ENCODE measurements around the gene FKBP2.
"Not testable (repeated sequence)": the region's sequence is repeated elsewhere in the genome, so short reads cannot be mapped to it uniquely, and the experiment has no call there.

Gene FKBP2

GRCh38 chr11:64234647-64235379 is 6.1 kb upstream of the FKBP2 start:
- peak; percentile 87 for DNase-seq

DNA sequence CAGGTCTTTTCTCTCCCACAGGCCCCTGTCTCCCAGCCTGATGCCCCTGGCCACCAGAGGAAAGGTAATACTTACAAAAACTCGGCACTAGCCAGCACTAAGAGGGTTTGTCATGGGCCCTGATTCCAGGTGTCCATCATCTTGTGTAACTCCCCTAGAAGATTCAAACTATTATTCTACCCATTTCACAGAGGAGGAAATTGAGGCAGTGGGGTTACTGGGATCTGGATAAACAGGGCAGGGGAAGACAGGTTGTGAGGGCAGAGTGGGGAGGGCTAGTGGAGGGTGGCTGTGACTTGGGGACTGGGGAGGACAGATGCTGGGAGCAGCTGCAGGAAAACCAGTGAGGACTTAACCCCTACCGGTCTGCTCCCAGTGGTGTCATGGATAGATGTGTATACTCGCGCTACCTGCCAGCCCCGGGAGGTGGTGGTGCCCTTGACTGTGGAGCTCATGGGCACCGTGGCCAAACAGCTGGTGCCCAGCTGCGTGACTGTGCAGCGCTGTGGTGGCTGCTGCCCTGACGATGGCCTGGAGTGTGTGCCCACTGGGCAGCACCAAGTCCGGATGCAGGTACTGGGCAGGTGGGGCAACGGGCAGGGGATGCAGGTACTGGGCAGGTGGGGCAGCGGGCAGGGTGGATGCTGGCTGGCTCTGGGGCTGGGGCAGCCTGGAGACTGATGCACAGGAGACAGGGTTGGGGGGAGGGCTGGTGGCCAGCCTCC is 5.3 kb upstream of the FKBP2 start:
- DNase-seq = peak; percentile 73

GRCh38 chr11:64237484-64237951 is 3.4 kb upstream of the FKBP2 start:
- peak; percentile 100 for DNase-seq

DNA sequence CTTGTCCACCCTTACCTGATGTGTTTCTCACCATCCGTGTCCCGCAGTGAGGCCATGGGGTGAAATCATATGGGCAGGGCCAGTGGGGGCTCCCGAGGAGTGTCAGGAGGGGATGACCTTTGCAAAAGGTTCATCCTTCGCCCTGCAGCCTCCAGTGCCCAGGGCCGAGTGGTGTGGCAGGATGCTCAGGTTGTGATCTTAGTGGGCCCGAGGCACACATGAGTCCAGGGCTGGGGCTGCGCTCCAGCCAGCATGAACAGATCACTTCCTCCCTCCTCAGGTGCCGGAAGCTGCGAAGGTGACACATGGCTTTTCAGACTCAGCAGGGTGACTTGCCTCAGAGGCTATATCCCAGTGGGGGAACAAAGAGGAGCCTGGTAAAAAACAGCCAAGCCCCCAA is 2.8 kb upstream of the FKBP2 start:
- peak; percentile 94 for DNase-seq

DNA sequence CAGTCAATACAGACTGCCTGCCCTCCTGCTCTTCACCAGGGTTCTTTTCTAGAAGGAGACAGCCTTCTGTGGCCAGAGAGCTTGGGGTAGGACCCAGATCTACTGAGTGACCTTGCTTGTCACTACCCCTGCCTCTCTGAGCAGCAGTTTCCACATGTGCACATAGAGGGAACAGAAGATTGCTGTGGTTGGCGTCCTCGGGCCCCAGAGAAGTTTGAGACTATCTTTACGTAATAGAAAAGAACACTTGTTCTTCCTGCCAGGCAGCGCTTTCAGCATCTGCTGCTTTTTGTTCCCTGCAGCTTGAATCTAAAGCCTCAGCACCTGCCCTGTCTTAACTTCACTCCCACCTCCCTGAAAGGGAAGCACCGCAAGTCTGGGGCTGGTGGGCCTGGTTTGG is 1.9 kb upstream of the FKBP2 start:
- DNase-seq = no peak

GRCh38 chr11:64239662-64240434 is 1.0 kb upstream of the FKBP2 start:
- DNase-seq = peak; percentile 96

GRCh38 chr11:64241241-64241490 is 271 bp downstream of the FKBP2 start:
- peak; percentile 99 for DNase-seq

DNA sequence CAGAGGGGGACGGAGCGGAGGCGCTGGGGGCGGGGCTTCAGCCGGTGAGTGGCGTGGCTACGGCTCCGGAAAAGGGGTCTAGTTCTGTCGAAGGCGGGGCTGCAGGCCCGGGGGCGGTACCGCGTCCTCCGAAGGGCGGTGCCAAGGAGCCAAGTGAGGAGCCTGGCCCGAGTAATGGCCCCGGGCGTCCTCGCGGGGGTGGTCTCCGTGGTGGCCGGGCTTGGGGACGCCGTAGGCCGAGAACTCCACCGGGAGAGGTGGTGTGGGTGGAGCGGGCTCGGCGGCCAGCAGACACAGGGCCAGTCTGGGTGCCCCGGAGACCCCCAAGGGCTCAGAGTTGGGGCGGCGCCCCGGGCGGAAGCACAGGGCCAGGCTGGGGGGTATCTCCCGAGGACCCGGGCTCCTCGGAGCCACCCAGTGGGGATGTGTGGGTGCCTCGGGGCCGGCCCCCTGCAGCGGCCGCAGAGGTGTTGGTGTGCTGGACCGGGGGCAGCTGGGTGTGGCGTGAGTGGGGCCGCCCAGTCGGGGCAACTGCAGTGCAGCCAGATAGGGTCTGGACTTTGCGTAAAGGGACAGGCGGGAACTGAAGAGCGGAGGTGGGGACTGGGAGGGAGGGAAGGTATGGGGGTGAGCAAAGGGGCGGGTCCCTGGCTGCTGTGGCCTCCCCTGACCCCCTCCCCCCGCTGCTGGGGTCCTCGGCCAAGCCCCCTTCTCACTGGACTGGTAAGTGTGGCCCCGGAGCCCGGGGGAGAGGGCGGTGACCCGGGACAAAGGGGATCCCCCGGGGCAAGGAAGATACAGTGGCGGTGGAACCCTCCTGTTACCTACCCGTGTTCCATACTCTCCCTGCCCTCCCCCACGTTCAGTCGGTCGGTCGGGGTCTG is 838 bp downstream of the FKBP2 start:
- peak; percentile 76 for DNase-seq

GRCh38 chr11:64243236-64243854 is 2.5 kb downstream of the FKBP2 start:
- peak; percentile 45 for DNase-seq

- no peak for DNase-seq
These were observed 3.2 kb downstream of the FKBP2 start for GRCh38 chr11:64244107-64244506.

DNA sequence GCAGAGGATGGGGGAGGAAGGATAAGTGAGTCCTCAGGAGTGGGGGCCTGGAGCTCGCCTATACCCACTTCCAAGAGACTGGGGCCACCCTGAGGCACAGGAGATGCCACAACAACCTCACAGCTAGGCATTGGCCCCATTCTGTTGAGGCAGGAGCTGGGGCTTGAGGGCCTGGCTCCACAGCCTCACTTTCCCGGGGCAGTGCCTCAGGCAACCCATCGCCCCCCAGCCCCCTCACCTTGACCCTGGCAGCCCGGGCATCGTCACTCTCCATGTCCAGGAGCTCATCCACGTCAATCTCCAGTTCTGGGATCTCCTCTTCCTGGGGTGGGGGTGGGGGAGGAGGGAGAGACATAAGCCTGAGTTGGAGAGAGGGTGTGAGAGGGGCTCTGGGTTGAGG is 4.1 kb downstream of the FKBP2 start:
- DNase-seq = peak; percentile 46

GRCh38 chr11:64245401-64245796 is 4.5 kb downstream of the FKBP2 start:
- peak; percentile 84 for DNase-seq

- peak; percentile 93 for DNase-seq
These were observed 5.1 kb downstream of the FKBP2 start for GRCh38 chr11:64245797-64246620.

DNA sequence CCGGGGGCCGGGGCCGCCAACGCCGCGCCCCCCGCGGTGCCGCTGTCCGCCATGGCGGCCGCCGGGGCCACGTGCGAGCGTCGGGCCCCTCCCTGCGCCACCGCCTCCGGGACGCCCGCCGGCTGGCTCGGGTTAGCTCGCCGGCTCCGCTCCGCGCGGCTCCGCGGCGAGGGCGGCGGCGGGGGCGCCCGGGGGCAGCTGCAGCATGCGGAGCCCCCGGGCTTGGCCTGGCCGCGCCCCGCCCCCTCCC is 5.7 kb downstream of the FKBP2 start:
- DNase-seq = not testable (repeated sequence)

DNA sequence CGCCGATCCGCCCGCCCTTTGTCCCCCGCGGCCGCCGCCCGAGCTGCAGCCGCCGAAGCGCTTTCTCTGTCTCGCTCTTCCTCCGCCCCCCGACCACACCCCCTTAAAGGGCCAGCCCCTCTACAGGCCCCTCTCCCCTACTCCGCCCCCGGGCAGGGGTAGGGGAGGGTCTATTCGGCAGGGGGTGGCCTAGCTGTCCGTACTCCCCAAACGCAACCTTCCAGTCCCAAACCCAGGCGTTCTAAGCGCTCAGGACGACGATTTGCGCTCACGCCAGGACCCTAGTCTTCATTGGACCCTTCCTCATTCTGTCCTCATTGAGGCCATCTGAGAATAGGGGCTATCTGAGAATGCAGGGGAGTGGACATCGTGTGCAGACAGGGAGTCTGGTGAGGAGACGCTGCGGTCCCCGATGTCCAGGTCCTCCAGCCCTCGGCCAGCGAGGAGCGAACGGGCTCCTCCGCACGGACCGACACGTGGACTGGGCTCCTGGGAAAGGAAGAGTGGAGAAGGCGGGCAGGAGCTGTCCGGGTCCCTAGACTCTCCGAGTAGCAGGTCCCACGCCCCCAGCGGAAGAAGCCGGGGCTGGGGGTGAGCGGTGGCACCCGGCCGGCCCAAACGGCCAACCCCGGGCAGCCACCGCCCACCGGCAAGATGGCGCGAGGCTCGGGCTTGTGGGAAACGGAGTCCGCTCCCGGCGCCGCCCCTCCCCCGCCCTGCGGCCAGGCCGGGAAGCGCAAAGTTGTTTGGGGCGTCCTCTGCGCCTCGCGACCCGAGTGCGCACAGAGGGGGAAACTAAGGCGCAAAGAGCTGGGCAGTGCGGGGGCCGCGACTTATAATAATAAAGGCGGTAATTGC is 6.2 kb downstream of the FKBP2 start, which contains the start of gene PPP1R14B:
Gene PPP1R14B (minus strand): TSS at position 73 of the 858 bp plus-strand sequence. CDS start 270 bp downstream, outside the sequence.
- DNase-seq = peak; percentile 97

- peak; percentile 59 for DNase-seq
These were observed 7.0 kb downstream of the FKBP2 start for GRCh38 chr11:64247729-64248531.

DNA sequence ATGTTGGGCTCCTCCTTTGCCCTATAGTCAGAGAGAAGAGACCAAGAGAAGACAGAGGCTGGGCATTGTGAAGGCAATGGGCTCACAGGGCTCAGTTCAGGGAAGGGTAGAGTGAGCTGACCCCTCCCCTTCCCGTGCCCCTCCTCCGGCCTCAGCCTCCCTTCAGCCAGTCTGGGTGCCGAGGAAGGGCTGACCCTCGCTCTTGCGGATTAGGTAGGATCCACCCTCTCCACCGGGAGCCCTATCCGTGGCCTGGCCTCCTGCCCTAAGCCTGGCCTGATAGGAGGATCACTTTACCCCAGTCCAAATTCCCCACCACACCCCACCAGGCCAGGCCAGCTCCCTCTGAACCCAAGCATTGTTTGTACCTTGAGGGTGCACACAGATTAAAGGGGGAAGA is 7.7 kb downstream of the FKBP2 start:
- no peak for DNase-seq

- DNase-seq = no peak
These were observed 8.1 kb downstream of the FKBP2 start for GRCh38 chr11:64249038-64249437.

GRCh38 chr11:64249563-64250414 is 8.9 kb downstream of the FKBP2 start:
- peak; percentile 32 for DNase-seq

All from DMS53 (cell line).